Endothelial cell of umbilical vein (primary cell): ENCODE data around the gene MRPS23. TPM values are rescaled to one million over a fixed set of nuclear protein-coding genes. Genes with fewer than 3 reads are reported as not detected.

Experiments used
- BruUV-seq: library from RNA; stranded (reverse); fragments of 400-500 nt; replicated peaks from 2 replicates; lab custom pipeline; 2021; lab: Mats Ljungman, UMichigan
- CTCF ChIA-PET: fragments of 300-600, 350-600 bp; sonication (Branson Sonifier 250); formaldehyde crosslinking; loops from one replicate; lab custom pipeline; 2021; ENCODE audit warnings: antibody characterized with exemption, inconsistent platforms; lab: Charles Lee
- POLR2A ChIA-PET: fragments of 300-600, 350-600 bp; sonication (Branson Sonifier 250); formaldehyde crosslinking; loops from one replicate; lab custom pipeline; 2021; ENCODE audit warnings: antibody characterized with exemption, inconsistent platforms; lab: Charles Lee
- DNase-seq: peaks from one replicate; pipeline ENCODE4 v3.0.0-alpha.2; 2011; ENCODE audit warnings: low read depth, low spot score
- FAIRE-seq: peaks from 2 replicates; lab custom pipeline; 2011; peaks lifted over from hg19 to GRCh38; lab: Jason Lieb, UNC
- H2AFZ ChIP-seq: 2 replicates; pipeline ENCODE4 v1.6.0; 2012; ENCODE audit warnings: low read depth, low read length, control low read depth, inconsistent platforms
- H3K27ac ChIP-seq: 2 replicates; pipeline ENCODE4 v1.5.1; 2011; ENCODE audit warnings: low read depth, mild to moderate bottlenecking, control low read depth, low read length, moderate library complexity; ENCODE audit not compliant: insufficient read depth
- H3K27me3 ChIP-seq, 2 experiments: 2 replicates each; pipeline versions ENCODE4 v1.6.0 to v1.6.1; 2011; ENCODE audit warnings: low read length in 2 of 2, mixed read lengths in 1 of 2; ENCODE audit not compliant: control insufficient read depth in 2 of 2, insufficient read depth in 2 of 2
- H3K36me3 ChIP-seq, 2 experiments: 2 replicates in 1 of 2; 3 replicates in 1 of 2; pipeline ENCODE4 v1.5.1; 2011; ENCODE audit warnings: low read length in 2 of 2, mild to moderate bottlenecking in 1 of 2, moderate library complexity in 1 of 2; ENCODE audit not compliant: control insufficient read depth in 2 of 2, insufficient read depth in 2 of 2; ENCODE audit errors: extremely low read depth in 1 of 2
- H3K4me1 ChIP-seq: 3 replicates; pipeline ENCODE4 v1.5.1; 2011; ENCODE audit warnings: mild to moderate bottlenecking, low read length; ENCODE audit not compliant: control insufficient read depth, insufficient read depth; ENCODE audit errors: extremely low read depth
- H3K4me2 ChIP-seq: 2 replicates; pipeline ENCODE4 v1.6.1; 2011; ENCODE audit warnings: low read length, control low read depth, mixed read lengths; ENCODE audit not compliant: insufficient read depth
- H3K4me3 ChIP-seq, 3 experiments: fragments of 200-600 bp in 1 of 3; sonication (generic), shearing (Covaris generic) in 1 of 3; replicated peaks in 1 of 3; 2 replicates each; pipeline ENCODE4 v1.5.1; 2011 to 2016; ENCODE audit warnings: control low read depth in 3 of 3, low read length in 3 of 3, mild to moderate bottlenecking in 2 of 3, inconsistent platforms in 1 of 3, low read depth in 1 of 3, moderate library complexity in 1 of 3; ENCODE audit not compliant: insufficient read depth in 1 of 3
- H3K79me2 ChIP-seq: 2 replicates; pipeline ENCODE4 v1.6.0; 2012; ENCODE audit warnings: low read length, inconsistent platforms; ENCODE audit not compliant: control insufficient read depth, insufficient read depth
- H3K9ac ChIP-seq: replicated peaks from 2 replicates; pipeline ENCODE3; 2011; ENCODE audit warnings: low read length, control low read depth; ENCODE audit not compliant: insufficient read depth; ENCODE audit errors: extremely low read depth
- H3K9me1 ChIP-seq: replicated peaks from 3 replicates; pipeline ENCODE4 v1.6.0; 2011; ENCODE audit warnings: mild to moderate bottlenecking, low read length; ENCODE audit not compliant: control insufficient read depth, insufficient read depth; ENCODE audit errors: extremely low read depth
- H3K9me3 ChIP-seq: replicated peaks from 2 replicates; pipeline ENCODE4 v1.5.1; 2012; ENCODE audit warnings: low read length, inconsistent platforms; ENCODE audit not compliant: control insufficient read depth, insufficient read depth
- H4K20me1 ChIP-seq: replicated peaks from 2 replicates; pipeline ENCODE3; 2011; ENCODE audit warnings: mild to moderate bottlenecking, low read length; ENCODE audit not compliant: control insufficient read depth, insufficient read depth; ENCODE audit errors: extremely low read depth
- CTCF ChIP-seq, 2 donors: IDR thresholded peaks; 1 replicate in 1 of 2; 2 replicates in 1 of 2; pipeline ENCODE4 v1.5.1; 2011; ENCODE audit warnings: low read length in 2 of 2, mild to moderate bottlenecking in 2 of 2, moderate library complexity in 2 of 2, control low read depth in 1 of 2, inconsistent platforms in 1 of 2, low read depth in 1 of 2; ENCODE audit not compliant: insufficient read depth in 1 of 2; ENCODE audit errors: extremely low read depth in 1 of 2
- FOS ChIP-seq: IDR thresholded peaks from 2 replicates; pipeline ENCODE4 v1.6.1; 2011; ENCODE audit warnings: mild to moderate bottlenecking, low read length, moderate library complexity, borderline replicate concordance; ENCODE audit not compliant: insufficient read depth
- GATA2 ChIP-seq: IDR thresholded peaks from 2 replicates; pipeline ENCODE4 v1.7.0; 2011; ENCODE audit warnings: low read depth, mild to moderate bottlenecking, moderate library complexity, mixed read lengths, low read length; ENCODE audit not compliant: insufficient read length, insufficient read depth
- MAX ChIP-seq: IDR thresholded peaks from 2 replicates; pipeline ENCODE4 v1.6.1; 2011; ENCODE audit not compliant: insufficient read depth, insufficient read length
- POLR2A ChIP-seq: IDR thresholded peaks from 2 replicates; pipeline ENCODE4 v1.6.1; 2012; ENCODE audit warnings: low read depth, mild to moderate bottlenecking, control low read depth, low read length
- POLR2AphosphoS5 ChIP-seq: IDR thresholded peaks from 2 replicates; pipeline ENCODE4 v1.6.1; 2012; ENCODE audit warnings: low read depth, mild to moderate bottlenecking, control low read depth, low read length, moderate library complexity; ENCODE audit not compliant: insufficient read depth
- dilution Hi-C: fragments of 300-500 bp; cut with MboI; formaldehyde crosslinking; loops from one replicate; pipeline ENCODE4 v1.15.0; 2019; ENCODE audit warnings: low sequenced_read_pairs; ENCODE audit not compliant: extremely low pct_ligation_motif_present
- intact Hi-C: fragments of 100-400 bp; cut with micrococcal nuclease; formaldehyde crosslinking; loops from one replicate; pipeline ENCODE4 v1.10.0; 2022
- polyA plus RNA-seq, 4 experiments: library from polyadenylated mRNA; depleted of rRNA in 3 of 4; stranded (reverse) in 3 of 4; unstranded in 1 of 4; fragments of >200 nt; gene quantifications; 2 replicates each; pipeline versions ENCODE4 v1.2.1 to v1.2.3, GENCODE V29; 2011 to 2012; ENCODE audit warnings: missing spikeins in 1 of 4
- total RNA-seq: library from RNA; stranded (reverse); gene quantifications from 2 replicates; pipeline ENCODE4 v1.2.3, GENCODE V29; 2021

MRPS23 gene
- total and polyA plus RNA-seq, 2 donors (not counting 3 experiments of a cell fraction or from before 2014, with no cell fraction given), result 39.9 to 46.2 TPM

GRCh38 chr17:57806167-57806830 is 43.5 kb downstream of the MRPS23 start:
- CTCF ChIA-PET, result interaction anchor here (1.1 to 2.0 kb wide), 2 partner anchors 10 to 27 kb away, joined by 3 to 14 read pairs; no protein-coding TSS in a partner anchor
- no peak for FAIRE-seq
- dilution Hi-C loops, result no loop called here

More at GRCh38 chr17:57806167-57806830, 43.5 kb downstream of the MRPS23 start:
- POLR2A ChIA-PET, result no interaction called here
- no peak overlapping the region for H3K27ac ChIP-seq
- H3K4me1 ChIP-seq, result no peaks in the 10 kb centered on the region
- no peaks in the 10 kb centered on the region for H3K36me3 ChIP-seq
- no peak overlapping the region for H3K4me3 ChIP-seq
- no peaks in the 10 kb centered on the region for H3K79me2 ChIP-seq
- H3K4me2 ChIP-seq, result no peak overlapping the region
- no TSS peak for BruUV-seq
- TF ChIP-seq POLR2AphosphoS5 (no peak), POLR2A (no peak), MAX (no peak), FOS (no peak), GATA2 (no peak), CTCF (IDR thresholded peaks at IDR 0.05; ENCODE audit: extremely low read depth in 1 of 2, insufficient read depth in 1 of 2, low read depth in 1 of 2, low read length in 2 of 2) (no peak)
- H3K9me1 ChIP-seq, result no peaks in the 10 kb centered on the region
- no peaks in the 10 kb centered on the region for H4K20me1 ChIP-seq
- no peak overlapping the region for H3K9ac ChIP-seq
- H3K27me3 ChIP-seq, result peaks cover 0 to 2% of the 10 kb centered on the region in 2 experiments
- intact Hi-C loops, result no loop called here
- DNase-seq, result no peak
- no peak overlapping the region for H2AFZ ChIP-seq
- no peaks in the 10 kb centered on the region for H3K9me3 ChIP-seq
